HTERT RPE-1 (cell line): ENCODE data around the gene DCTN3.

ENCODE experiments used
- in situ Hi-C: fragments of 300-500 bp; cut with MboI; formaldehyde crosslinking; loops from 4 replicates; pipeline ENCODE4 v1.14.3; 2020; ENCODE audit warnings: low sequenced_read_pairs

Gene DCTN3

GRCh38 chr9:34624475-34625185 lies 4.3 kb upstream of the DCTN3 start:
- in situ Hi-C loops: no loop called here

GRCh38 chr9:34623374-34624235 lies 3.3 kb upstream of the DCTN3 start:
- in situ Hi-C loops: no loop called here

GRCh38 chr9:34615132-34615531 lies 5.2 kb downstream of the DCTN3 start:
- in situ Hi-C loops: no loop called here

- in situ Hi-C loops: no loop called here
Measured at GRCh38 chr9:34612788-34613390, 7.4 kb downstream of the DCTN3 start.

- in situ Hi-C loops: no loop called here
Measured at GRCh38 chr9:34611811-34612787, 8.2 kb downstream of the DCTN3 start, which contains the start of gene RPP25L. TSS of gene RPP25L (minus strand) at chr9:34612097. CDS start at chr9:34611296, 801 bp downstream.

GRCh38 chr9:34611251-34611810 lies 9.0 kb downstream of the DCTN3 start:
- in situ Hi-C loops: no loop called here

GRCh38 chr9:34610434-34611206 lies 9.7 kb downstream of the DCTN3 start:
- in situ Hi-C loops: no loop called here

GRCh38 chr9:34607331-34607730 lies 13.0 kb downstream of the DCTN3 start:
- in situ Hi-C loops: no loop called here

- in situ Hi-C loops: no loop called here
Measured at GRCh38 chr9:34606905-34607304, 13.4 kb downstream of the DCTN3 start.

GRCh38 chr9:34606190-34606589 lies 14.1 kb downstream of the DCTN3 start:
- in situ Hi-C loops: no loop called here

- in situ Hi-C loops: no loop called here
Measured at GRCh38 chr9:34603610-34604231, 16.6 kb downstream of the DCTN3 start.

- in situ Hi-C loops: no loop called here
Measured at GRCh38 chr9:34601937-34602573, 18.2 kb downstream of the DCTN3 start.

- in situ Hi-C loops: no loop called here
Measured at GRCh38 chr9:34600908-34601307, 19.4 kb downstream of the DCTN3 start.

- in situ Hi-C loops: no loop called here
Measured at GRCh38 chr9:34599546-34599945, 20.7 kb downstream of the DCTN3 start.

GRCh38 chr9:34594177-34594576 lies 26.1 kb downstream of the DCTN3 start:
- in situ Hi-C loops: no loop called here

- in situ Hi-C loops: no loop called here
Measured at GRCh38 chr9:34592895-34593601, 27.2 kb downstream of the DCTN3 start.

GRCh38 chr9:34591917-34592866 lies 28.1 kb downstream of the DCTN3 start:
- in situ Hi-C loops: no loop called here
